Measurements from ENCODE around the gene HOXA10.

The HOXA10 gene

DNA sequence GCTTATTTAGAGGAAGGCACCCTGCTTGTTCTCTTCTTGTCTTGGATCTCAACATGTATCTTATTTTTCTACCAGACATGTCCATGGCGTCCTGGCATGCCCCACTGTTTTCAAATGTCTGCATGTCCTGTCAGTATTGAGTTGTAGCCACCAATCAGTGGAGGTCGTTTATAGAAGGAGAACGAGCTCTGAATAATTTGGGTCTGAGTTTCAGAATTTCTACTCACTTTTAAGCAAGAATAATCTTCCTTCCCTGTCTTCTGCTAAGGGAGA lies 28.7 kb upstream of the HOXA10 start:
- Histone ChIP-seq H3K9me3 (ENCODE audit: insufficient read depth, low read depth, low read length) (no peaks in the 10 kb centered on the region), H3K4me1 (ENCODE audit: insufficient read depth, low read length) (no peaks in the 10 kb centered on the region), H3K27me3 (ENCODE audit: insufficient read depth, low read length) (peaks cover 100% of the 10 kb centered on the region), H3K4me3 (ENCODE audit: low read length) (no peak overlapping the region), H3K36me3 (ENCODE audit: insufficient read depth, low read length) (no peaks in the 10 kb centered on the region), H3K9ac (ENCODE audit: low read depth, low read length) (no peak overlapping the region), H3K27ac (ENCODE audit: low read depth, low read length) (no peak overlapping the region)
- 11% methylated on average over 2 of the region's 3 CpGs for WGBS

DNA sequence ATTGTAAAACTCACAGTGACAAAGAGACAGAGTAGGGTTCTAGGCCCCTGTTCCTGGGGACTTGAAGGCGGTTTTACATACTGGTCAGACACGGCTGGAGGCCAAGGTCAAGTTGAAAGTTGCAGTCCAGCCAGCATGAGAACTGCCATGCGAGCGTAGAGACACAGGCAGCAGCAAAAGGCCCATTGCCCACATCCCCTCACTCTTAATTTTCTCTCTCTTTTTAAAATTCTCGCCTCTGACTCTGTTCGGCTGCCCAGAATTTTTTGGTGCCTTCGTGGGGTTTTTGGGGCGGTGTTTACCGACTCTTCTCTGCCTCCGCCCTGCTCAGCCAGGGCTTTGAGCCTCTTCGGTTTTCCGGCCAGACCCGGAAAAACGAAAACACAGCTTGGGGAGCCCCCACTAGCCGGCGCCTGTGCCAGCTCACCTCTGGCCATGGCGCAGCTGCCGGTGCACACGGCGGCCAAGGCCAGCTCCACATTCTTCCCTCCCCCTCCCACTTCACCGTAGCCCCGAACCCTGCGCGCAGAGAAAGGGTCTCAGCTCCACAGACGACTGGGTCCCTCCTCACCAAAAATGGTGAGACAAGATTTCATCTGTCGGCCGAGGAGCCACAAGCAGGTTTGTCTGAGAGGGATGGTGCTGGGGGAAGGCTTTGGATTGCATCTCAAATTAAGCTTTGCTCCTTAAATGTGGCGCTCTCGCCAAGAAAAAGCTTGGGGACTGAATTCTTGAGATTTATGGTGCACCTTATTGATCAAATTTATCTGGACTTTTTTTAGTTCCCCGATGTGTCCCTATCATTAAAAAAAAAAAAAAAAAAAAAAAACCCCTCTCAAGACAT lies 28.1 kb upstream of the HOXA10 start:
- Histone ChIP-seq H3K4me1 (ENCODE audit: insufficient read depth, low read length) (no peaks in the 10 kb centered on the region), H3K27me3 (ENCODE audit: insufficient read depth, low read length) (peaks cover 100% of the 10 kb centered on the region), H3K4me3 (ENCODE audit: low read length) (no peak overlapping the region), H3K36me3 (ENCODE audit: insufficient read depth, low read length) (no peaks in the 10 kb centered on the region), H3K27ac (ENCODE audit: low read depth, low read length) (no peak overlapping the region), H3K9ac (ENCODE audit: low read depth, low read length) (no peak overlapping the region), H3K9me3 (ENCODE audit: insufficient read depth, low read depth, low read length) (no peaks in the 10 kb centered on the region)
- 6% methylated on average over 30 of the region's 30 CpGs for WGBS

DNA sequence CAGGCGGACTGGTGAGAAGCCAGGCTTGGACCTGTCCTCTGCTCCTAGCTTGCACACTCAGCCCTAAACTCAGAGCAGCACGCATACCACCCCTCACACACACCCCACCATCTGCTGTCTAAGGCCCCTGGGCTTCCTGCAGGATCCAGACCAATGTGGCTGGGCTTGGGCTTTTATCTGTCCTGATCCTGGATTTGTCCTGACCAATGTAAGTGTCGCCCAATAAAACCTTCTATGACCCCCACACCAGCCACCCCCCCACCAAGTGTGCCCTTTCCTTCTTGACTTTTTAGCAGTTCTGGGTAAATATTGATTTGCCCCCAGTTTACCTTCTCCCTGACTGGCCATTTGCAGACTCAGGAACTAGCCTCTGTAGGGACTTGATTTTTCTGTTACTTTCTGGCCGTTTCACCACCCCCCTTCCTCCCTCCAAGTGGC lies 27.5 kb upstream of the HOXA10 start:
- Histone ChIP-seq H3K27me3 (ENCODE audit: insufficient read depth, low read length) (peaks cover 100% of the 10 kb centered on the region), H3K4me1 (ENCODE audit: insufficient read depth, low read length) (no peaks in the 10 kb centered on the region), H3K27ac (ENCODE audit: low read depth, low read length) (no peak overlapping the region), H3K36me3 (ENCODE audit: insufficient read depth, low read length) (no peaks in the 10 kb centered on the region), H3K9ac (ENCODE audit: low read depth, low read length) (no peak overlapping the region), H3K9me3 (ENCODE audit: insufficient read depth, low read depth, low read length) (no peaks in the 10 kb centered on the region), H3K4me3 (ENCODE audit: low read length) (no peak overlapping the region)
- 14% methylated on average over 4 of the region's 4 CpGs for WGBS

DNA sequence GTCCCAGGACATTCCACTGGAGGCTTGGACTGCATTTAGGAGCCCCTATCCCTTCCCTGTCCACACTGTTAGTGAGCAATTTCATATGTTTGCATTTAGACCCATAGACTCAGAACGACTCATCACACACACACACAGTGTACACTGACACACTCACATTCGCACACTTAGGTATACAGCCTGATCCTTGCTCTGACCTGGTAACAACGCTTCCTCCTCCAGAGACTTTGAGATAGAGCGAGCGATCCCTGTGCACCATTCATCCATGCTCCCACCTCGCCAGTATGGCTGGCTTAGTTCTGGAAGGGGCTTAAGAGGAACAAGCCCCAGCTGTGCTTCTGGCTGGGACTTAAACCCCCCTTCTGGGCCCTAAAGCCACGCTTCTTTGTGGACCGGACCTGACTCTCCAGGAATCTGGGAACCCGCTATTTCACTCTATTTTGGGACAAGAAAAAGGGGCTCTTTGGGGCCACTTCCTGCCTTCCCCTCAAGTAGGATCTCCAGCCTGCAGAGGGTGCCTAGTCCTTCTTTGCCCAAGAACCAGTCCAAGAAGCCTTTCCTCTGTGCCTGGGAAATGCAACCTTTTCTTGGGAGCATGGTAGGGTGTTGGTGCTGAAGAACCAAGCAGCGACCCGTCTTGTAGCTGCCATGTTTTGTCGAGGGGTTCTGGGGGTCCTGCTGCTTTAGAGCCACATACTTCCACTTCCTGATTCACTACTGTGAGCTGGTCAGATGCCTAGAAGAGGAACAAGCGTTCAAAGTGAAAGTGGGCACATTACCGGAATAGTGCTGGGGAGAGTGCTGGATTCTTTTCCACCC lies 26.9 kb upstream of the HOXA10 start:
- no peaks in the 10 kb centered on the region for H3K36me3 ChIP-seq (ENCODE audit: insufficient read depth, low read length)
- 8% methylated on average over 14 of the region's 14 CpGs for WGBS
- no peak overlapping the region for H3K27ac ChIP-seq (ENCODE audit: low read depth, low read length)
- no peak overlapping the region for H3K4me3 ChIP-seq (ENCODE audit: low read length)
- H3K4me1 ChIP-seq (ENCODE audit: insufficient read depth, low read length): no peaks in the 10 kb centered on the region
- H3K9me3 ChIP-seq (ENCODE audit: insufficient read depth, low read depth, low read length): no peaks in the 10 kb centered on the region
- no peak overlapping the region for H3K9ac ChIP-seq (ENCODE audit: low read depth, low read length)
- peaks cover 100% of the 10 kb centered on the region for H3K27me3 ChIP-seq (ENCODE audit: insufficient read depth, low read length)

DNA sequence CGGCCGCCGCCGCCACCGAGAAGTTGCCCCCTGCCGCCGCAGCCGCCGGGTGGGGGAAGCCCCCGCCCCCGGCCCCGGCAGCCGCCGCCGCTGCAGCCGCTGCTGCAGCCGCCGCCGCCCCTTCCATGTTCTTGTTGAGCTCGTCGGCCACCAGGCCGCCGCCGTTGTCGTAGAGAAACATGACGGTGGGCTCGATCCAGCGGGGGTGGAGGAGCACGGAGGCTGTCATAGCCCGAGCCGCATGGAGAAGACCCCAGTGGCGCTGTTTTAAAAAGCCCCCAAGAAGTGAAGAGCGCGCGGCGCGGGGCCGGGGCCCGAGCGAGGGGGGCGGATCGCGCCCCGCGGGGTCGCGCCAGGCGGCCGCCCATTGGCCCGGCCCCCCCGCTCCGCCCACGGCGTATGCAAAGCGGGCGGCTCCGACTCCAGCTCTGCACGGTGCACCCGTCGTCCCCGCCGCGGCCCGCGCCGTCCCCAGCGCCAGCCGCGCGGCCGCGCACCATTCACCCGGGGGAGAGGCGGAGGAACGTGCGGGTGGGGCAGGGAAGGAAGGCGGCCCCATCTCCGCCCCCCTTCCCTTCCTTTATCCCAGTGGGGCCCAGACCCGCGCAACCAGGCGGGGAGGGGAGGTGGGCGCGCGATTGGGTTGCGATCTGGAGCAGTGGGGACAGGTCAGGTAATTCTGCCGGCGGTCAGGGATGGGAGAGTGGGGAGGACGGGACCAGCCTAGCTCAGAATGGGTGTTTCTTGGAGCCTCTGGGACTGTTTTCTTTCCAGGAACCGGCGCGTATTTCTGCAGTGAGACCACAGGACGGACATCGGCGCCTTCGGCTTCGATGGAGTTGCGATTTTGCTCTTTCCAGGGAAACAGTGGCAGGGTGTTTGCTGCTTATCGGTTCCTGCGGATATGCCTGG lies 26.0 kb upstream of the HOXA10 start, which contains the start of gene HOXA13:
Gene HOXA13, minus strand, starts transcription at position 243 of the 912 bp plus-strand sequence. Its CDS starts 14 bp downstream, at position 229.
- Histone ChIP-seq H3K9ac (ENCODE audit: low read depth, low read length) (no peak within 1 kb of the TSS), H3K36me3 (ENCODE audit: insufficient read depth, low read length) (no peaks in the 10 kb centered on the region), H3K4me3 (ENCODE audit: low read length) (peak within 1 kb of the TSS; percentile 29; the same call in 1 of the 2 replicates), H3K4me1 (ENCODE audit: insufficient read depth, low read length) (no peaks in the 10 kb centered on the region), H3K27me3 (ENCODE audit: insufficient read depth, low read length) (peaks cover 100% of the 10 kb centered on the region), H3K27ac (ENCODE audit: low read depth, low read length) (no peak within 1 kb of the TSS), H3K9me3 (ENCODE audit: insufficient read depth, low read depth, low read length) (no peaks in the 10 kb centered on the region)
- WGBS: 1% methylated on average over 94 of the region's 99 CpGs

DNA sequence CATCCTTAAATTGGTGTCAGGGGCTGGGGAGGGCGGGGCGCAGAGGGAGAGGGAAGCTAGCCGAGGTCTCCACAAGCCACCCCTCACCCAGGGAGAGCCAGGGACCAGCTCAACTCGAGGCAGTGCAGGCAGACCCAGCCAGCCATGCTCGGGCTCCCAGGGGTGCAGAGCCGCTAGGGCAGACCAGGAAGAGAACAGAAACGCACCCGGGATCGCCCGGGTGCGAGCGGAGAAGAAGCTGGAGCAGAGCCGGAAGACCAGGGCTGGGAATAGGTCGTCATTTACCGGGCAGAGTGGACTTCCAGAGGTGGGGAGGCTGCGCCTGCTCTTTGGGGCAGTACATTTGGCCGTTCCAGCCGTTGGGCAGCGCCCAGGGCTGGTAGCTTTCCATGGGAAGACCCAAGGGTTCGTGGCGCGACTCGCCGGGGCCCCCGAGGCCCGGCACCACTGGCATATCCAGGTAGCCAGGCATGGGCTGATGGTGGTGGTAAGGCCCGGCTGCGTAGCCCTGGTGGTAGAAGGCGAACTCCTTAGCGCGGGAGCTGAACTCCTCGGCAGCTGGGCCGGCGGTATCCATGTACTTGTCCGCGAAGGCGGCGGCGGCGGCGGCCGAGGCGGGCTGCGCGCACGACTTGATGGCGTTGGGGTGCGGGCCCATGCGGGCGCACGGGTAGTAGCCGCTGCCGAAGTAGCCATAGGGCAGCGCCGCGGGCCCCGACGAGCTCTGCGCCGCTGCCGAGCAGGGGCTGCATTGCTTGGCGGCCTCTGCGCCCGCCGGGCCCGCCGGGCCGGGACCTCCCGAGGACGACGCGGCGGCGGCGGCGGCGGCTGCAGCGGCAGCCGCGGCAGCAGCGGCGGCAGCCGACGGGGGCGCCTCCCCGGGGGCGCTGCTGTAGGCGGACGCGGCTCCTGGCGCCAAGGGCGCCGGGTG lies 25.0 kb upstream of the HOXA10 start:
- Histone ChIP-seq H3K4me3 (ENCODE audit: low read length) (no peak overlapping the region), H3K9ac (ENCODE audit: low read depth, low read length) (no peak overlapping the region), H3K36me3 (ENCODE audit: insufficient read depth, low read length) (no peaks in the 10 kb centered on the region), H3K4me1 (ENCODE audit: insufficient read depth, low read length) (no peaks in the 10 kb centered on the region), H3K27ac (ENCODE audit: low read depth, low read length) (no peak overlapping the region), H3K27me3 (ENCODE audit: insufficient read depth, low read length) (peaks cover 100% of the 10 kb centered on the region), H3K9me3 (ENCODE audit: insufficient read depth, low read depth, low read length) (no peaks in the 10 kb centered on the region)
- 2% methylated on average over 93 of the region's 93 CpGs for WGBS

DNA sequence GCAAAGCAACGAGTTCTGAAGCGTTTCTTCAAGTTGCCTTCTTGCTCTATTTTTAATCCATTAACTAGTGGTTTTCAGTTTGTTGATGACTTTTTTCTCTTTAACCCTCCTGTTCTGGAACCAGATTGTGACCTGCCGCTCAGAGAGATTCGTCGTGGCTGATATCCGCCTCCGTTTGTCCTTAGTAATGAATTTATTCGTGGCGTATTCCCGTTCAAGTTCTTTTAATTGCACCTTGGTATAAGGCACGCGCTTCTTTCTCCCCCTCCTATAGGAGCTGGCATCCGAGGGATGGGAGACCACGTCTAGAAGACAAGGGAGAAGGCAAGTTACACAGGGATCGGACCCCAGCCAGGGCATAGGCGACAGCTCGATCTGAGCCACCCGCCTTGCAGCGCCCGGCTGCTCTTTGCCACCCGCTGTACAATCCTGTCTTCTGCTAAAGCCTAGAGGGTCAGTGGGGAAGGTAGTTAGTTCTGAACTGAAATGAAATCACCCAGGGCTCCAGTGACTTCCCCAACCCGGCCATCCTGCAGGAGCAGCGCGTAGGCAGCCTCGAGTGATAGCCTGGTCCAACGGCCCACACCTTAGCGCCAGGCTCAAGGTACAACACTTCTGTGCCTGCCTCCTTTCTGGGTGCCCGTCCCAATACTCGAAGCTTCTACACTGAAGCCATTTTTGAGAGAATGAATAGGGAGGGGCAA lies 24.2 kb upstream of the HOXA10 start:
- Histone ChIP-seq H3K27me3 (ENCODE audit: insufficient read depth, low read length) (peaks cover 100% of the 10 kb centered on the region), H3K4me1 (ENCODE audit: insufficient read depth, low read length) (no peaks in the 10 kb centered on the region), H3K36me3 (ENCODE audit: insufficient read depth, low read length) (no peaks in the 10 kb centered on the region), H3K27ac (ENCODE audit: low read depth, low read length) (no peak overlapping the region), H3K4me3 (ENCODE audit: low read length) (no peak overlapping the region), H3K9me3 (ENCODE audit: insufficient read depth, low read depth, low read length) (no peaks in the 10 kb centered on the region), H3K9ac (ENCODE audit: low read depth, low read length) (no peak overlapping the region)
- WGBS: 7% methylated on average over 29 of the region's 29 CpGs

DNA sequence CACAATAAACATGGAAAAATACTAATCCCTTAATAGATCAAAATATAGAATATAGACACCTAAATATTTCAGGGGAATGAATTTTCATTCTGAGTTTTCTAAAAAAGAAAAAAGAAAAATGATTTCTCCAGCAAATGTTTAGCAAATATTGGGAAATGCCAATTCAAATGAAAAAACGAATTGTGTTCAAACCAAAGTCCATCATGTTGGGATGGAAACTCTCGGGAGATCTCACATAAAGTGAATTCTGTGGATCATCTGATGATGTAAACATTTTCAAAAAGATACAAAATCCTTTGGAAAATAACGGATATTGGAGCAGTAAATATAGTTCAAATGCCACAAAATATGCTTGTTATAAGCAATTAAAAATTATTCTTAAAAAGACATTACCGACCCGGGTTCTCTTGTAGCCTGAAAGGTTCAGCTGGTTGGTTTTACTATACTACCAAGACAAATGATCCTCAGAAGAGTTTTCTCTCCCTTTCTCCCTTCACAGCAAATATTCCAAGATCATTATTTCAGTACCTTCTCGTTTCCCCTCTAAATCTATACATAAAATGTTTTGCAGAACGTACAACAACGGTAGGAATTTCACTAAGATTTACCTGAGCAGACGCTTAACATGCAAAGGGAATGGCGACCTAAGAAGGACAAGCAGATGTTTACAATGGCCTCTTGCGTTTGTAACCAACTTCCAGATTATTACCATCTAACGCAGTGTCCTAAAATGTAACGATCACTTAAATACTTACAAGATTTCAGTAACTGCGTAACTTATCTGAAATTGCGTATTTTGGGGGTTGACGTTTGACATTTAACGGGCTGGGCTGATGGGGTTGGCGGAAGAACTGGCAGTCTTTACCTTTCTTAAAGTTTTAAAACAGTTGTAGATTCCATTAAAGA lies 23.3 kb upstream of the HOXA10 start:
- Histone ChIP-seq H3K36me3 (ENCODE audit: insufficient read depth, low read length) (no peaks in the 10 kb centered on the region), H3K27me3 (ENCODE audit: insufficient read depth, low read length) (peaks cover 100% of the 10 kb centered on the region)
- 22% methylated on average over 17 of the region's 18 CpGs for WGBS

DNA sequence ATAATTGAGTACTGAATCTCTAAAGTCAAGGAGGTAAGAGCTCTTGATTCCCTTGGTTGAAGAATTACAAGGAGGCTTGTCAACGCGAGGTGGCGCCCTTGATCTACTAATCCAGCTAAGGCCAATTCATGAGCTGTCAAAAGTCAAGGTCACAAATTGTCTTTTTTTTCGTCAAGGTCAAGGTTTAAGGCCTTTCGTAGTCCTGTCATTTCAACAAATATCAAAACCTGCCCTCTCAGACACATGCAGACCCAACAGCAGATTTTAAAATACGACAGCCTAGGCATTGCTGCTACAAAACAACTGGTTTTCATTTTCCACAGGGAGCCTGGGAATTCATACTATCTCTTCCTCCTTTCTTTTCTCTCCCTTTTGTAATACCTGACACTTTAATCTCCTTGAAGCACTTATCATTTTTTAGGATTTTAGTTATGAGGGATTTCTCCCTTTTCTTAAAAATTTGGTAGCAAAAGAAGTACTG lies 22.2 kb upstream of the HOXA10 start:
- Histone ChIP-seq H3K9me3 (ENCODE audit: insufficient read depth, low read depth, low read length) (no peaks in the 10 kb centered on the region), H3K9ac (ENCODE audit: low read depth, low read length) (no peak overlapping the region), H3K4me1 (ENCODE audit: insufficient read depth, low read length) (no peaks in the 10 kb centered on the region), H3K4me3 (ENCODE audit: low read length) (no peak overlapping the region), H3K36me3 (ENCODE audit: insufficient read depth, low read length) (no peaks in the 10 kb centered on the region), H3K27ac (ENCODE audit: low read depth, low read length) (no peak overlapping the region), H3K27me3 (ENCODE audit: insufficient read depth, low read length) (peaks cover 100% of the 10 kb centered on the region)
- 2% methylated on average over 6 of the region's 6 CpGs for WGBS

More for the DNA sequence above, 23.3 kb upstream of the HOXA10 start:
- H3K9me3 ChIP-seq (ENCODE audit: insufficient read depth, low read depth, low read length): no peaks in the 10 kb centered on the region
- no peak overlapping the region for H3K27ac ChIP-seq (ENCODE audit: low read depth, low read length)
- no peak overlapping the region for H3K4me3 ChIP-seq (ENCODE audit: low read length)
- H3K4me1 ChIP-seq (ENCODE audit: insufficient read depth, low read length): no peaks in the 10 kb centered on the region
- H3K9ac ChIP-seq (ENCODE audit: low read depth, low read length): no peak overlapping the region

Data from HUES64 (cell line).